ENCODE measurements around the gene FBXL13.
A peak's percentile ranks its signal among the peaks of the same experiment; 100 is the strongest.
"Not testable (repeated sequence)": the region's sequence is repeated elsewhere in the genome, so short reads cannot be mapped to it uniquely, and the experiment has no call there.

The FBXL13 gene

GRCh38 chr7:103116991-103117390, 42.4 kb upstream of the FBXL13 start:
- ChIA-PET POLR2A (ENCODE audit: low non-redundant PET) (no interaction called here), CTCF (no interaction called here)
- no peak for DNase-seq (ENCODE audit: low spot score)
- TF ChIP-seq CTCF (conservative IDR thresholded peaks at IDR 0.05; ENCODE audit: low read depth) = no peak
- H3K27ac ChIP-seq = no peak overlapping the region

- ChIA-PET POLR2A (ENCODE audit: low non-redundant PET) (no interaction called here), CTCF (interaction anchor here (0.6 kb wide), 1 partner anchor 302 kb away, joined by 3 read pairs; no protein-coding TSS in a partner anchor)
- no peak for DNase-seq (ENCODE audit: low spot score)
- TF ChIP-seq CTCF (conservative IDR thresholded peaks at IDR 0.05; ENCODE audit: low read depth) = no peak
- no peak overlapping the region for H3K27ac ChIP-seq
These were observed 41.9 kb upstream of the FBXL13 start for GRCh38 chr7:103116511-103116910.

- no peak overlapping the region for H3K27ac ChIP-seq
- ChIA-PET CTCF (interaction anchor here (0.6 kb wide), 1 partner anchor 302 kb away, joined by 3 read pairs; no protein-coding TSS in a partner anchor), POLR2A (ENCODE audit: low non-redundant PET) (no interaction called here)
- DNase-seq (ENCODE audit: low spot score) = no peak
- no peak for TF ChIP-seq CTCF (conservative IDR thresholded peaks at IDR 0.05; ENCODE audit: low read depth)
These were observed 41.2 kb upstream of the FBXL13 start for GRCh38 chr7:103115771-103116170.

GRCh38 chr7:103114576-103115008, 40.0 kb upstream of the FBXL13 start:
- TF ChIP-seq CTCF (conservative IDR thresholded peaks at IDR 0.05; ENCODE audit: low read depth) = no peak
- ChIA-PET CTCF (interaction anchor here (0.6 kb wide), 1 partner anchor 12 kb away, joined by 3 read pairs; no protein-coding TSS in a partner anchor), POLR2A (ENCODE audit: low non-redundant PET) (no interaction called here)
- no peak overlapping the region for H3K27ac ChIP-seq
- no peak for DNase-seq (ENCODE audit: low spot score)

- CTCF ChIA-PET = interaction anchor here (0.6 kb wide), 1 partner anchor 27 kb away, joined by 3 read pairs; no protein-coding TSS in a partner anchor
- POLR2A ChIA-PET (ENCODE audit: low non-redundant PET) = no interaction called here
- TF ChIP-seq CTCF (conservative IDR thresholded peaks at IDR 0.05; ENCODE audit: low read depth) = no peak
- DNase-seq (ENCODE audit: low spot score) = peak; percentile 79
- peak overlapping the region; percentile 63; the same call in 1 of the 2 replicates for H3K27ac ChIP-seq
These were observed 38.6 kb upstream of the FBXL13 start for GRCh38 chr7:103113164-103113563.

- POLR2A ChIA-PET (ENCODE audit: low non-redundant PET); H3K27ac ChIP-seq; DNase-seq (ENCODE audit: low spot score); CTCF ChIA-PET: not testable (repeated sequence)
These were observed 32.1 kb upstream of the FBXL13 start for GRCh38 chr7:103106703-103107070.

GRCh38 chr7:103106005-103106702, 31.6 kb upstream of the FBXL13 start:
- TF ChIP-seq CTCF (conservative IDR thresholded peaks at IDR 0.05; ENCODE audit: low read depth) = no peak
- DNase-seq (ENCODE audit: low spot score) = no peak
- CTCF ChIA-PET = no interaction called here
- H3K27ac ChIP-seq = no peak overlapping the region
- POLR2A ChIA-PET (ENCODE audit: low non-redundant PET) = no interaction called here

Measured in RWPE1 (cell line).